Testis (tissue), 3 donors: ENCODE data around the gene CHRNB4. TPM values are rescaled to one million over a fixed set of nuclear protein-coding genes. Genes with fewer than 3 reads are reported as not detected.
A peak's percentile ranks its signal among the peaks of the same experiment; 100 is the strongest.

Experiments
- DNase-seq: peaks from one replicate; pipeline ENCODE4 v3.0.0-alpha.2; 2019
- H3K27ac ChIP-seq, 2 donors: fragments of 200-600 bp; sonication (generic); one replicate each; pipeline ENCODE4 v1.5.1; 2019
- H3K27me3 ChIP-seq: fragments of 200-600 bp; sonication (generic); one replicate; pipeline ENCODE4 v1.5.1; 2019
- H3K36me3 ChIP-seq: fragments of 200-600 bp; sonication (generic); one replicate; pipeline ENCODE4 v1.5.1; 2017; ENCODE audit warnings: low read depth; ENCODE audit errors: missing control alignments
- H3K4me1 ChIP-seq: fragments of 200-600 bp; sonication (generic); one replicate; pipeline ENCODE4 v1.5.1; 2019
- H3K4me3 ChIP-seq, 2 donors: fragments of 200-600 bp; sonication (generic); one replicate each; pipeline ENCODE4 v1.5.1; 2017 to 2019
- H3K9me3 ChIP-seq: fragments of 200-600 bp; sonication (generic); one replicate; pipeline ENCODE4 v1.5.1; 2017
- POLR2A ChIP-seq: fragments of 450-650 bp; IDR thresholded peaks from one replicate; pipeline ENCODE4 v1.6.1; 2017; ENCODE audit warnings: antibody characterized with exemption, mild to moderate bottlenecking, moderate library complexity
- WGBS, 2 donors: methylation state at CpG; one replicate each; pipeline ENCODE4 v1.1.5; 2018; 5-methylcytosine and 5-hydroxymethylcytosine counted together
- intact Hi-C: fragments of 100-400 bp; cut with DNase I; formaldehyde crosslinking; loops from one replicate; pipeline ENCODE4 v1.15.1; 2023; ENCODE audit warnings: low total_unique reads
- polyA plus RNA-seq: library from polyadenylated mRNA; stranded (reverse); fragments of 350-450 nt; fragmentation: Illumina TruSeq; extraction: RNeasy Lipid Tissue Mini Kit (QIAGEN cat#74804); gene quantifications from one replicate; pipeline ENCODE4 v1.2.3, GENCODE V29; 2014; ENCODE audit warnings: low read depth, low replicate concordance; ENCODE audit not compliant: insufficient read depth
- total RNA-seq, 2 donors: library from RNA; depleted of rRNA; stranded (reverse); fragments of >200 nt; gene quantifications; one replicate each; pipeline ENCODE4 v1.2.3, GENCODE V29; 2016
- TF ChIP-seq, protein P1 (sequence below), 3 experiments: fragments of 450-650 bp in 2 of 3; fragments of 200-600 bp in 1 of 3; sonication (generic) in 1 of 3; IDR thresholded peaks; one replicate each; pipeline ENCODE4 v1.5.1; 2016 to 2019; ENCODE audit warnings: antibody characterized with exemption in 3 of 3, mild to moderate bottlenecking in 2 of 3, moderate library complexity in 1 of 3

Gene CHRNB4
- total and polyA plus RNA-seq, 3 donors from 2014 or later: 7.4 to 13.1 (median 8.0) TPM

DNA sequence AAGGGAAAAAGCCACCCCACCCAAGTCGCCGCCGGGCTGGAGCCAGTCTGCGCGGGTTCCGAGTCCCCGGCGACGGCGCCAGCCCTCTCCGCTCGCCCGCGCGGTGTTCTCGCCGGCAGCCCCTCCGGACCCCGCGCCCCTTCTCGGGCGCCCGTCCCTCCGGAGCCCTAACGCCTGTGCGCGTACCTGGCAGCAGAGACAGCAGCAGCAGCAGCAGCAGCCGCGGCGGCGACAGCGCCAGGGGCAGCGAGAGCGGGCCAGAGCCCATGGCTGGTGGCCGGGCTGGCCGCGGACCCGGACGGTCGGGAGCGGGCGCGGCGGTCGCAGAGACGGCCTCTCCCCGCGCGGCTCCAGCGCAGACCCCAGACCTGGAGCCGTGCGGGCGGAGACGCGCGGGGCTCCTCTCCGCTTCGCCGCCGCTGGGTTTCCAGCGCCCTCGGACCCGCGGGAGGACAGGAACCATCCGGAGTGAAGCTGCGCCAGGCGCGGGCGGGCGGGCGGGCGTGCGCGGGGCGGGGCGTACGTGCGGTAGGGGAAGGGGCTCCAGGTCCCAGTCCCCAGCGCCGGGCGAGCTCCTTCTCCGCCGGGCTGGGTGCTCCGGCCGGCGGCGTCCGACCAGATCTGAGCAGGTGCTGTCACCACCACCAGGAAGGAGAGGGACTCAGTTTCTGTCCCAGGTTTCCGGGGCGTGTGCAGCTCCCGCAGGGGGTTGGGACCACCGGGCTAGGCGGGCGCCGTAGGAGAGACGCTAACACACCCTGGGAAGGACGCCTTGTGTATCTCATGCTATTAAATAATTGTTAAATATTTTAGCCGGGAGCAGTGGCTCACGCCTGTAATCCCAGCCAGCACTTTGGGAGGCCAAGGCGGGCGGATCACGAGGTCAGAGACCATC is 20.2 kb downstream of the CHRNB4 start, which contains the start of gene CHRNA3:
CHRNA3 (minus strand) TSS at position 470 of the 895 bp plus-strand sequence; CDS start at position 268, 202 bp downstream.
- DNase-seq: no peak
- no peak within 1 kb of the TSS for H3K27ac ChIP-seq
- 2 to 6% methylated on average over 14 to 71 of the region's 102 CpGs for WGBS, 2 donors
- no peaks in the 10 kb centered on the region for H3K27me3 ChIP-seq
- H3K4me1 ChIP-seq: peaks cover 4% of the 10 kb centered on the region
- H3K9me3 ChIP-seq: no peaks in the 10 kb centered on the region
- no peaks in the 10 kb centered on the region for H3K36me3 ChIP-seq
- intact Hi-C loops: no loop called here
- no peak for TF ChIP-seq POLR2A
- TF ChIP-seq, protein P1, sequence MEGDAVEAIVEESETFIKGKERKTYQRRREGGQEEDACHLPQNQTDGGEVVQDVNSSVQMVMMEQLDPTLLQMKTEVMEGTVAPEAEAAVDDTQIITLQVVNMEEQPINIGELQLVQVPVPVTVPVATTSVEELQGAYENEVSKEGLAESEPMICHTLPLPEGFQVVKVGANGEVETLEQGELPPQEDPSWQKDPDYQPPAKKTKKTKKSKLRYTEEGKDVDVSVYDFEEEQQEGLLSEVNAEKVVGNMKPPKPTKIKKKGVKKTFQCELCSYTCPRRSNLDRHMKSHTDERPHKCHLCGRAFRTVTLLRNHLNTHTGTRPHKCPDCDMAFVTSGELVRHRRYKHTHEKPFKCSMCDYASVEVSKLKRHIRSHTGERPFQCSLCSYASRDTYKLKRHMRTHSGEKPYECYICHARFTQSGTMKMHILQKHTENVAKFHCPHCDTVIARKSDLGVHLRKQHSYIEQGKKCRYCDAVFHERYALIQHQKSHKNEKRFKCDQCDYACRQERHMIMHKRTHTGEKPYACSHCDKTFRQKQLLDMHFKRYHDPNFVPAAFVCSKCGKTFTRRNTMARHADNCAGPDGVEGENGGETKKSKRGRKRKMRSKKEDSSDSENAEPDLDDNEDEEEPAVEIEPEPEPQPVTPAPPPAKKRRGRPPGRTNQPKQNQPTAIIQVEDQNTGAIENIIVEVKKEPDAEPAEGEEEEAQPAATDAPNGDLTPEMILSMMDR (IDR thresholded peaks at IDR 0.05): no peak
- H3K4me3 ChIP-seq: peak within 1 kb of the TSS; percentile 41 to 44

DNA sequence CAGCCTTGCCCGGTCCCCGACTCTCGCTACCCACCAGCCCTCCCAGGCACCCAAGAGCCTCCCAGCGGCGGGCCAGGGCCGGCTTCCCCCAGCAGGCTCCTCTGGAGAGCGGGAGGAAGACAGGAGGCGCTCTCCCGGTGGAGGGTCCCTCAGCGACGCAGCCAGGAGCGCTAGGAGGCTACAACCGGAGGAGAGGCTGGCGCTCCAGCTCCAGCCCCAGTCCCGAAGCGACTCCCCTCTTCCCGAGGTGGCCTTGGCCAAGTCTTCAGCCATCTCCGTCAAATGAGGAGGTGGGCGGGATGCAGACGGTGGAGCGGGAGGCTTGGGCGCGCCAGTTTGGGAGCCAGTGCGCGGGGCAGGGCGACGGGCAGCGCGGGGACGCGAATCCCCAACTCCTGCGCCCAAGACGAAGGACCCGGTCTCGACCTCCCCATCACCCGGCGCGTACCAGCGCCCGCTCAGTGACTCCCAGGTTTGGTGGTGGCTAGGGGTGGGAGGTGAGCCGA is 20.9 kb downstream of the CHRNB4 start:
- DNase-seq: peak; percentile 33
- peaks cover 4% of the 10 kb centered on the region for H3K4me1 ChIP-seq
- 0 to 2% methylated on average over 3 to 36 of the region's 41 CpGs for WGBS, 2 donors
- H3K27ac ChIP-seq: no peak overlapping the region
- TF ChIP-seq, protein P1 (IDR thresholded peaks at IDR 0.05): no peak
- peak overlapping the region; percentile 41 to 44 for H3K4me3 ChIP-seq
- H3K27me3 ChIP-seq: no peaks in the 10 kb centered on the region
- H3K36me3 ChIP-seq: no peaks in the 10 kb centered on the region
- H3K9me3 ChIP-seq: no peaks in the 10 kb centered on the region
- intact Hi-C loops: no loop called here

GRCh38 chr15:78619022-78619950 is 21.7 kb downstream of the CHRNB4 start:
- Histone ChIP-seq H3K9me3 (no peaks in the 10 kb centered on the region), H3K27ac (no peak overlapping the region), H3K27me3 (no peaks in the 10 kb centered on the region), H3K4me3 (peak overlapping the region in 1 of 2 donors; percentile 44), H3K36me3 (no peaks in the 10 kb centered on the region), H3K4me1 (peaks cover 4% of the 10 kb centered on the region)
- intact Hi-C loops: no loop called here
- TF ChIP-seq, protein P1 (IDR thresholded peaks at IDR 0.05): no peak
- no peak for TF ChIP-seq POLR2A
- WGBS, 2 donors: 43 to 48% methylated on average over 19 to 20 of the region's 20 CpGs
- no peak for DNase-seq

DNA sequence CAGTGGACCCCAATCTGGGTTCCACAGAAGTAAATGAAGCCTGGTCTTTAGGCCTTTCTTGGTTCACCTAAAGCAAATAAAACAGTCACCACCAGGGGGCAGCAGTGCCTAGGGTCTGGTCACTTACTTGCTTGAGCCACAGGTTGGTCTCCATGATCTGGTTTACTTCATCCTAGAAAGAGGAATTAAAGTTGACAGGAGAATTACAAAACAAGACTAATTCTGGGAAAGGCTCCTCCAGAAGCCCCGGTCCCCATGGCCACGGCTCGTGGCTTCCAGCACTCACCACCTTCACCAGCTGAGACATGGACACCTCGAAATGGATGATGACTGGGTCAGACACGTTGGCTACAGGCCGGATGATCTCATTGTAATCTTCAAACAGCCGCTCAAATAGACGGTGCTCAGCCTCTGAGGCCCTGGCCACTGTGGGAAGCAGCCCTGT is 22.5 kb downstream of the CHRNB4 start:
- 23 to 29% methylated on average over 8 of the region's 8 CpGs for WGBS, 2 donors
- no peaks in the 10 kb centered on the region for H3K36me3 ChIP-seq
- H3K9me3 ChIP-seq: no peaks in the 10 kb centered on the region
- TF ChIP-seq, protein P1 (IDR thresholded peaks at IDR 0.05): peak; percentile 90 to 95 (median 91)
- TF ChIP-seq POLR2A: no peak
- H3K27me3 ChIP-seq: no peaks in the 10 kb centered on the region
- DNase-seq: peak; percentile 97
- H3K27ac ChIP-seq: no peak overlapping the region
- H3K4me1 ChIP-seq: peaks cover 4% of the 10 kb centered on the region
- no peak overlapping the region for H3K4me3 ChIP-seq
- intact Hi-C loops: no loop called here
